GM04503 (cell line): Measurements from ENCODE around the gene ILK.

ENCODE experiments used
- DNase-seq: peaks from one replicate; pipeline ENCODE4 v3.0.0-alpha.2; 2012; ENCODE audit warnings: low read depth

The ILK gene

DNA sequence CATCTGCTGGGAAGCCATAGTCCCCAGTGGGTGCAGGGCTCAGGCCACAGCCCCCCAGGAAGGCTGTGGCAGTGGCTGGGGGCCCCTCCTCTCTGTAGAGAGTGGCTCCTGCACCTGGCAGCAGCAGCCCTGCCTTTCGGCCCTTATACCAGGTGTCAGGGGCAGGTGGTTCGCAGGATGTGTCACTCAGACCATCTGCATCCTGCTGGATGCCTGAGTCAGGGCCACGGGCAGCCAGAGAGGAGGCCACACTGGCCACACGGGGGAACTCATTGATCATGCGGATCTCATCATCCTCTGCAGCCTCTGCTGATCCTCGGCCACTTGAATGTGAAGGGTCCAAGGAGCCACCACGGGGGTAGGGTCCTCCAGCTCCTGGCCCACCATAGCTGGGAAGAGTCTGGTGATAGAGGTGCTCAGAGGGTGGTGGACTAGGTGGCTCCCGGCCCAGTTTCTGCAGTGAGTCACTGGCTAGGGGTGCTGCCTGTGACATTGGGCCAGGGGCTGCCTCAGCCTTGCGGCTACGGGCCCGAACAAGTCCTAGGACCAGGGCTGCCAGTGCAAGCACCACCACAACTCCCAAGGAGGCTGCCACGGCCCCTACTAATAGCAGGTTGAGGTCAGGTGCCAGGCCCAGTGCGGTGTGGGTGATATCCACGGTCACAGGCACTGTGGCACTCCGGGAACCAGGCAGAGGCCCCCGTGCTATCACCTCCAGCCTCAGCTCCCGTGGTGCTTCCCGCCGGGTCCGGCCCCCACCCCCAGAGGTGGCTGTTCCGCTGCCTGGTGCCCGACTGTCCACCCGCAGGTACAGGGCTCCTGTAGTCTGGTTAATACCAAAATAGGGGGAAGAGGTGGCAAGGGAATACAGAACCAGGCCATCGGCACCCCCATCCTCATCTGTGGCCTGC is 18.9 kb downstream of the ILK start:
- no peak for DNase-seq

- no peak for DNase-seq
Measured at GRCh38 chr11:6623391-6624363, 20.1 kb downstream of the ILK start.

DNA sequence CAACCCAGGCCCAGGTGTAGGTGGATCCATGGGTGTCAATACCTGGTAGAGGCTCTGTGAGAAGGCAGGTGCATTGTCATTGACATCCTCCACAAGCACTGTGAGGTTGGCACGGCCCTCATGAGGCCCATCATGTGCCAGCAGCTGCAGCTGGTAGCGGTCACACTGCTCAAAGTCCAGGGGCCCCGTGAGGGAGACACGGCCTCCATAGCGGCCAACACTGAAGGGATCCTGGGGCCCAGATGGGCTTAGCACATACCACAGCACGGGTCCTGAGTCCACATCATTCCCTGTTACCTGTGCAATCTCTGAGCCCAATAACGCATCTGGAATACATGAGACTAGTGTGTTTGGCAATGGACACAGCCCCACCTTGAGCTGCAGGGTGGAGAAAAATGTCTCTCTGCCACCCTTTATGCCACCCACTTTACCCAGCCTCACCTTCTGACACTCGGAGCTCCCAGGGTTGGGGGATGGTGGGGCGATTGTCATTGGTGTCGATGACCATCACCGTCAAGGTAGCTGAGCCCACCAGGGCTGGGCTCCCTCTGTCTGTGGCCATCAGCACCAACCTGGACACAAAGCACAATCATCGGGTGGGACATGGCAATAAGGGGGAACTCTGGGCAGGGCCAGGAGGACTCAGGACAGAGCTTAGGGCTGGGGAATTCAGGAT is 21.7 kb downstream of the ILK start:
- DNase-seq: no peak

DNA sequence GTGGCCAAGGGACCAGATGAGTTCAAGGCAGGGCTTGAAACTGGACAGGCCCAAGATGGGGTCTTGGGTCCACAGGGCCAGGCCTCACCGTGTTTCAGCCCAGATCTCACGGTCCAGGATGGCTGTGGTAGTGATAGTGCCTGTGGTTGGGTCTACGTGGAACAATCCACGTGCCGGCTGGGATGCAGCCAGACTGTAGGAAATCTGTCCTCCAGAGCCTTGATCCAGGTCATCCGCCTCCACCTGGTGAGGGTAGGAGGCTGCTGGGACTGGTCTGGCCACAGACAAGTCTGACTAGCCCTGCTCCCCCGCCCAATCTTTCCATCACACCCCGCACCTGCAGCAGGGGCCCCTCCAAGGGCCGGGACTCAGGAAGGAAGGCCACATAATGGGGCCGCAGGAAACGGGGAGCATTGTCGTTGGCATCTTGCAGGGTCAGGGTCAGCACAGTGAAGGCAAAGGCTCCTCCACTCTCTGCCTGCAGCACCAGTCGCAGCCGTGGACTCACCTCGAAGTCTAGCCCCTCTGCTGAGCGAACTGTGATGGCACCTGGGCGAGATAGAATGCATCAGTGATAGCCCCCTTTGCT is 22.4 kb downstream of the ILK start:
- no peak for DNase-seq

DNA sequence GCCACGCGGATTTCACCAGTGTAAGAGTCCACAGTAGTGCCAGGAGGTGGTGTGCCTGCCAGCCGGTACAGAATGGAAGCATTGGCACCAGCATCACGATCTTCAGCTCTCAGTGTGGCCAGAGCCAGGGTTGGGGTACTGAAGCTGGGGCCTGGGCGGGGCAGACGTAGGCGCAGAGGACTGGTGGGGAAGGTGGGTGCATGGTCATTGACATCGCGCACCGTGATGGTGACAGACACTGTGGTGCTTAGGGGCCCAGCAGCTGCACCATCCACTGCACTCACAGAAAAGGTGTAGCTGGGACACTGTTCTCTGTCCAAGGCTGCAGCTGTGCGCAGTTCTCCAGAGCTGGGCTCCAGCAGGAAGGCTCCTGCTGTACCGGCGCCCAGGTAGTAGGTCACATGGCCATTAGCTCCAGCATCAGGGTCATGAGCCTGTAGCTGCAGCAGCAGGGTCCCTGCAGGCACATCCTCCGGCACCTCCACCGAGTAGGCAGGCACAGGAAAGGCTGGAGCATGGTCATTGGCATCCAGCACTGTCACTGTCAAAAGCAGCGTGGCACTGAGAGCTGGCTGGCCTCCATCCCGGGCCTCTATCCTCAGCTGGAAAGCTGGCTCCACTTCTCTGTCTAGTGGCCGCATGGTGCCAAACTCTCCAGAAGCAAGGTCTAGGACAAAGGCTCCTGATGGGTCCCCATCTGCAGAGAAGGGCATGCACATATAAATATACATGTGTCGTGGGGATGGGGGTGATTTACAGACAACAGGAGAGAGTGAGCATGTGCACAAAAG is 23.6 kb downstream of the ILK start:
- DNase-seq: no peak

DNA sequence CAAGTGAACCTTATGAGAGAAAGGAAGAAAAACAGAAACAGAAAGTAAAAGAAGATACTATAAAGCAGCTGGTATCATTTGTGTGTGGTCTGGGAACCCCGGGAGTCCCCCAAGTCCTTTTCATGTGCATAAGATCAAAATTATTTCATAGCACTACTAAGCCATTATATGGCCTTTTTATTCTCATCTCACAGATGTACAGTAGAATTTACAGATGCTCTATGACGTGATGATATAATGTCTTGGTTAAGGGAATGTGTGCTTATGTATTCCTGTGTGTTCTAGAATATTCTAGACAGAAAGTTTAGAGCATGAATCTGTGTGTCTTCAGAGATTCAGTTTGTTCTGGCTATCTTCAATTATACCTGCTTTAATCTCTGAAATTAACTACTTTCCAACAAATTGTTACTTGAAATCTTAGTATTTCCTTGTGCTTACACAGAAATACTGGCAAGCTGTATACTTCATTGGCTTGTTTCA is 24.2 kb downstream of the ILK start:
- no peak for DNase-seq

GRCh38 chr11:6628526-6628925 is 25.0 kb downstream of the ILK start:
- no peak for DNase-seq

DNA sequence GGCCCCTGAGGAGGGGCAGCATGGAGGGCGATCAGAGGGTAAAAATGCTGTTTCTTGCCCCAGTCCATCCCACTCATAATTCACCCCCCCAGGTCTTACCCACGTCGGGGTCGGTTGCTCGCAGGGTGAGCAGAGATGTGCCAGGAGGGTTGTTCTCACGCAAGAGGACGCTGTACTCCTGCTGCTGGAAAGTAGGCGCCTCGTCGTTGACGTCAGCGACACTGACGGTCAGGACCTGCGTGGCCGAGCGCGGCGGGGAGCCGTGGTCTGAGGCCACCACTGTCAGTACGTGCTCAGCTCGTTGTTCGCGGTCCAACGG is 26.0 kb downstream of the ILK start:
- no peak for DNase-seq

DNA sequence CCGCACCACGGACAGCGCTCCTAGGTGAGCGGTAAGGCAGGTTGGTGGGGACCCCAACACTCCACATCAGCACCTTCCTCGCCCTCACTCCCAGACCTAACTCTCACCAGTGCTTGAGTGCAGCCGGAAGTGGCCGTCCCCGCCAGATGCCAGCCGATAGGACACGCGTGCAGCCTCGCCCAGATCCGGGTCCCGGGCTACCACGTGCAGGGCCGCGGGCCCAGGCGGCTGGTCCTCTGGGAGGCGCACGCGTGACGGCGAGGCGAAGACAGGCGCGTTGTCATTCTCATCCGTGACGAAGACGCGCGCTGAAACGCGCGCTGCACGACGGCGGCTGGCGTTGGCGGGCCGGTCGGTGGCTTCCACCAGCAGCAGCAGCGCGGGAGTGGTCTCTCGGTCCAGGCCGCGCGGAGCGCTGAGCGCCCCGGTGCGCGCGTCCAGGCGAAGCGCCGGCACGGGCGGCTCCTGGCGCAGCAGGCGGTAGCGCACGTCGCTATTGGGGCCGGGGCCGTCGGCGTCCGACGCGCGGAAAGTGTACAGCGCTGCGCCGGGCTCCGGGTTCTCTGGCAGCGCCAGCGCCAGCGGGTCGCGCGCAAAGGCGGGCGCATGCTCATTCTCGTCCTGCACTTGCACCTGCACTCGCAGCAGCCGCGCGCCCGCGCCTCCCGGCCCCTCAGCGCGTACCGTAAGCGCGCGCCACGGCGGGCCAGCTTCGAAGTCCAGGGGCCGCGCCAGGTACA is 26.5 kb downstream of the ILK start:
- DNase-seq: no peak

GRCh38 chr11:6630632-6631291 is 27.2 kb downstream of the ILK start:
- no peak for DNase-seq

DNA sequence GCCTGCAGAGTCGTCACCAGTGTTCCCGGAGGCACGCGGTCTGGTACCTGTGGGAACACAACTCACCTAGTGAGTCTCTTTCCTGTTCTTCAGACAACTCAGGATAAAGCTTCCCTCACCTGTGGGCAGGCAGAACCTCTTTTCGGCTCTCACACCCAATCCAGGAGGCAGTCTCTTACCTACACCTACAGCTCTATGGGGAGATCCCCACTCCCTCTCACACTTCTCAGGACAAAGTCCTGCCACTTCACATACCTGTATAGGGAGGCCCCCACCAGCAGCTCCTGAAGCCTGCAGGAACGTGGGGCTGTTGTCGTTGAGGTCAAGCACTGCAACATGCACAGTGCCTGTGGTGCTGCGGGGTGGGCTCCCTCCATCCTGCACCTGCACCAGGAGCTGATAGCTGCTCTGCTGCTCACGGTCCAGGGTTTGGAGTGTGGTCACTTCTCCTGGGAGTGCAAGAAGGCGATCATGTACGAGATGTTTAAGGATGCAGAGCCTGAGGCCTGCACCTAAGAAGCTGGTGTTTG is 27.9 kb downstream of the ILK start:
- no peak for DNase-seq

DNA sequence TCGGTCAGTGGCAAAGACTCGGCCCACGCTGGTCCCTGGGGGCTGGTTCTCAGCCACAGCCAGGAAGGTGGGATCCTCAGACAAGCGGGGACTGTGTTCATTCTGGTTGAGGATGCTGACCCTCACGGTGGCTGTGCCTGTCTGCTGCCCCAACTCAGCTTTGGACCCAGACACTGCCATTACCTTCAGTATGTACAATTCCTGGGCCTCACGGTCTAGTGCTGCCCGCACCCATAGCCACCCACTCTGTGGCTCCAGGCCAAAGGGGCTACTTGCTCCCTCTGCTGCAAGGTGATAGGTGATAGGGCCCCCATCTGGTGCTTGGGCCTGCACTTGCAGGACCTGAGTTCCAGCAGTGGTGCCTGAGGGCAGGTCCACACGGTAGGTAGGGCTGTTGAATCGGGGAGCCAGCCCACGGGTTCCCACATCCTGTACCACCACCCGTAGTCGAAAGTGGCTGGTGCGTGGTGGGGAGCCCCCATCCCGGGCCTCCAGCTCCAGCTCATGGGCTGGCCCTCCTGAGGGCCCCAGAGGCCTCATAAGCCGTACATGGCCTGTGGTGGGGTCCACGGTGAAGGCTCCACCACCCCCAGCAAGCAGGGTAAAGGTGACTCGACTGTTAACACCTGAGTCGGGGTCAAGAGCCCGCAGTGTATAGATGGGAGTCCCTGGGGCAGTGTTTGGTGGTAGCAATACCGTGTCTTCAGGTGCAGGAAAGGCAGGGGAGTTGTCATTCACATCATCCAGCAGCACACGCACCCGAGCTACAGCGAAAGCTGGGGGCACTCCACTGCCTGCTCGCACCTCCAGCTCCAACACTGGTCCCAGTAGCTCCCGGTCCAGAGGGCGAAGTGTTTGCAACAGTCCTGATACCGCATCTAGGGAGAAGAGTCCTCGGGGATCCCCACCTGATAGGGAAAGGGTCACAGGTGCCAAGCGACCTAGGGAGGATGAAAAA is 28.8 kb downstream of the ILK start:
- no peak for DNase-seq

DNA sequence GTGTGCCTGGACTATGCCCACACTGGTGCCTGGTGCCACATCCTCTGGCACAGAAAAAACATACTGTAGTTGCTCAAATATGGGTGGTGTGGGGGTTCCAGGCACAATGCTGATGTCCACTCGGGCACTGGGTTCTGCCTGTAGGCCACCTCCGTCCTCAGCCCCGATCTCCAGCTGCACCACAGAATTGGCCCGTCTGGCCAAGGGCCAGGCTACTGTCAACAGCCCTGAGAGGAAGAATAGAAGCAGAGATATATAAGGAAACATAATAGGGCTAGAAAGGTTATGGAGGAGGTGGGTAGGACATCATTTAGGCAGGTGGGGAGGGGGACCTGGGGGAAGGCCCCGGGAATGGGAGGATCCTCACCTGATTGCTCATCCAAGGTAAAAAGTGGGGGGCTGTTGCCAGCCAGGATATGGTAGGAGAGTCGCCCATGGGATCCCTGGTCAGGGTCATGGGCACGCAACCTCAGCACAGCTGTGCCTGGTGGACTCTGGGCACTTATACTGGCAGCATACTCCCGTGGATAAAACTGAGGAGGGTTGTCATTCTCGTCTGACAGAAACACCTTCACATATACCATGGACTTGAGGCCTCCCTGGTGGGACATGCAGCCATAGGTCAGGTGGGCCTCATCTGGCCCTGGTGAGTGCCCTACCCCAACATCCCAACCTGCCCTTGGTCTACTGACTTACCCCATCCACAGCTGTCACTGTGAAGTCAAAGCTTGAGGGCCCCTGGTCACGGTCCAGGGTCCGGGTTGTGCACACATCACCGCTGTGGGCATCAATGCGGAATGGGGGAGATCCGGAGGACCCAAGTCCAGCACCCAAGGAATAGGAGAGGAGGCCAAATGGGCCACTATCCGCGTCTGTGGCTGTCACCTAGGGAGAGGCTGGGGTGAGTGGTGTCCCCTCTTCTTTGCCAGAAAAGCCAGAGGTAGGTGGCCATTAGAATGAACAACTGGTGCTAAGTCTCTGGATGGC is 30.1 kb downstream of the ILK start:
- no peak for DNase-seq

- no peak for DNase-seq
Measured at GRCh38 chr11:6634534-6634933, 31.0 kb downstream of the ILK start.

DNA sequence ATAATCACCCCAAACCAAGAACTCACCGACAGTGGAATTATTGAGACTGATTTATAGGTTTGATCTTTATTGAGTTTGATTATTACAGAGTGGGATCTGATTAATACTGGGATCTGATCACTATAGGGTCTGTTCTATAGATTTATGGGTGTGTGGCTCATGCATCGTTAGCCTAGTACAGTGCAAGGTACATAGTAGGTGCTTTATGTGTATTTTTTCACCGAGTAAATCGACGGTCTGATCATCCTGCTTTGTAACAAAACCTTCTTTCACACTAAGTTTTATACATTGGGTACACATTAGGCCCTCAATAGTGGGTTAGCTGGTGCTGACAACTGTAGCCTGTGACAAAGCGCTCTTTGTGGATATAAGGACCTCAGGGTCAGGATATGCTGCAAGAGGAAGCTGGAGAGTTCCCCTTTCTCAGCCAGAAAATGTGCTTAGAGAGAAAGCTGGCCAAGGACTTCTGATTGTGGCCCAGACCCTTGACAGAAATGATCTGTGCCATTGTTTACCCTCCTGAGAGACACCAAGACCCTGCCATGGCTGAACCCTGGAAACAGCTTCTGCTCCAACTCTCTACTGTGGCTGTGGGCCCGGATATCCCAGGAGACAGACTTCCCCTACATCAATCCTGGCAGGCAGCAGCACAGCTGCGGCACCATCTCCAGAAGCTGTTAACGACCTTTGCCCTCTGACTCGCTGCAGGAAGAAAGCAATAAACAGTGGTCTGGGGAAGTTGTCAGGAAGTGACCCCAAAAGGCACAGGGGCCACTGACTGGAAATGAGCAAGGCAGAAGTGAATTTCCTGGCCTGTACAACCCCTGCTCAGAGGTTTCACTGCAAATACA is 31.7 kb downstream of the ILK start:
- DNase-seq: no peak

DNA sequence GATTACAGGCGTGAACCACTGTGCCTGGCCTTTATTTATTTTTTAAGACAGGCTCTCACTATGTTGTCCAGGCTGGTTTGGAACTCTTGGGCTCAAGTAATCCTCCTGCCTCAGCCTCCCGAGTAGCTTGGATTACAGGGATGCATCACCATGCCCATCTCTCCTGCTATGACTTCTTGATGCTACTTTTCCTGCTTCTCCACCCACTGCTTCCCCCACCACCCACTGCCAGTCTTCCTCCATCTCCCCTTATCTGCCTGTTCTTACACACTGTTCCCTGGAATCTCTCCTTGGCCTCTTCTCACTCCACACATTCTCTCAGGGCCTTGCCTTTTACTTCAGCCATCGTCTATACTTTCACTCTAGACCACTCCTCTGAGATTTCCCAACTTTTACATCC is 32.9 kb downstream of the ILK start:
- DNase-seq: no peak
